DOHH2 (cell line): ENCODE results near the gene RGMB.
"Not testable (repeated sequence)": the region's sequence is repeated elsewhere in the genome, so short reads cannot be mapped to it uniquely, and the experiment has no call there.

Experiments
- H3F3A ChIP-seq: fragments of 200-600 bp; sonication (generic), shearing (Covaris generic); 2 replicates; pipeline ENCODE4 v1.6.0; 2016; ENCODE audit warnings: antibody characterized with exemption, mild to moderate bottlenecking; ENCODE audit not compliant: control insufficient read depth, insufficient read depth
- H3K27ac ChIP-seq: fragments of 200-600 bp; sonication (generic); 2 replicates; pipeline ENCODE4 v1.5.1; 2014; ENCODE audit warnings: low read depth, mild to moderate bottlenecking, low read length, moderate library complexity
- H3K27me3 ChIP-seq: fragments of 200-600 bp; sonication (generic); 2 replicates; pipeline ENCODE4 v1.6.1; 2014; ENCODE audit warnings: mild to moderate bottlenecking, low read length, mixed read lengths; ENCODE audit not compliant: control insufficient read depth
- H3K36me3 ChIP-seq: fragments of 200-600 bp; sonication (generic); 2 replicates; pipeline ENCODE4 v1.6.1; 2014; ENCODE audit warnings: mild to moderate bottlenecking, low read length, moderate library complexity, mixed read lengths; ENCODE audit not compliant: control insufficient read depth
- H3K4me1 ChIP-seq: fragments of 200-600 bp; sonication (generic); 2 replicates; pipeline ENCODE4 v1.6.1; 2014; ENCODE audit warnings: mild to moderate bottlenecking, low read length, mixed read lengths; ENCODE audit not compliant: control insufficient read depth
- H3K4me2 ChIP-seq: fragments of 200-600 bp; sonication (generic); 2 replicates; pipeline ENCODE4 v1.6.0; 2014; ENCODE audit warnings: mild to moderate bottlenecking, low read length, moderate library complexity
- H3K4me3 ChIP-seq: fragments of 200-600 bp; sonication (generic); 2 replicates; pipeline ENCODE4 v1.5.1; 2014; ENCODE audit warnings: mild to moderate bottlenecking, low read length, mixed read lengths
- H3K79me2 ChIP-seq: fragments of 200-600 bp; sonication (generic); 2 replicates; pipeline ENCODE4 v1.6.1; 2014; ENCODE audit warnings: mild to moderate bottlenecking, low read length, mixed read lengths; ENCODE audit not compliant: control insufficient read depth
- H3K9me2 ChIP-seq: fragments of 200-600 bp; sonication (generic); replicated peaks from 2 replicates; pipeline ENCODE4 v1.6.1; 2014; ENCODE audit warnings: mild to moderate bottlenecking, low read length, mixed read lengths; ENCODE audit not compliant: control insufficient read depth
- H3K9me3 ChIP-seq: fragments of 200-600 bp; sonication (generic); 2 replicates; pipeline ENCODE4 v1.6.1; 2014; ENCODE audit warnings: antibody characterized with exemption, low read length, mixed read lengths; ENCODE audit not compliant: control insufficient read depth, insufficient read depth
- H4K20me1 ChIP-seq: fragments of 200-600 bp; sonication (generic); 2 replicates; pipeline ENCODE4 v1.6.0; 2014; ENCODE audit warnings: low read depth, mild to moderate bottlenecking, antibody characterized with exemption, low read length, moderate library complexity; ENCODE audit not compliant: control insufficient read depth, insufficient read depth
- EZH2phosphoT487 ChIP-seq: fragments of 200-600 bp; sonication (generic); IDR thresholded peaks from 2 replicates; pipeline ENCODE4 v1.6.1; 2017; ENCODE audit warnings: borderline replicate concordance, mild to moderate bottlenecking, antibody characterized with exemption, low read length, moderate library complexity, mixed read lengths
- TF ChIP-seq, protein P1 (sequence below): fragments of 200-600 bp; sonication (generic); IDR thresholded peaks from one replicate; pipeline ENCODE4 v1.5.1; 2014; ENCODE audit warnings: antibody characterized with exemption, mild to moderate bottlenecking, low read depth, low read length; ENCODE audit not compliant: poor library complexity, severe bottlenecking

Gene RGMB

GRCh38 chr5:98750693-98751092 lies 22.8 kb upstream of the RGMB start:
- Histone ChIP-seq H3K4me2 (no peak overlapping the region), H3K9me2 (no peaks in the 10 kb centered on the region), H3K27me3 (no peaks in the 10 kb centered on the region), H4K20me1 (no peaks in the 10 kb centered on the region), H3K27ac (no peak overlapping the region), H3K36me3 (no peaks in the 10 kb centered on the region), H3K79me2 (no peaks in the 10 kb centered on the region), H3F3A (no peaks in the 10 kb centered on the region), H3K4me3 (no peak overlapping the region), H3K9me3 (no peaks in the 10 kb centered on the region), H3K4me1 (no peaks in the 10 kb centered on the region)
- TF ChIP-seq, protein P1, sequence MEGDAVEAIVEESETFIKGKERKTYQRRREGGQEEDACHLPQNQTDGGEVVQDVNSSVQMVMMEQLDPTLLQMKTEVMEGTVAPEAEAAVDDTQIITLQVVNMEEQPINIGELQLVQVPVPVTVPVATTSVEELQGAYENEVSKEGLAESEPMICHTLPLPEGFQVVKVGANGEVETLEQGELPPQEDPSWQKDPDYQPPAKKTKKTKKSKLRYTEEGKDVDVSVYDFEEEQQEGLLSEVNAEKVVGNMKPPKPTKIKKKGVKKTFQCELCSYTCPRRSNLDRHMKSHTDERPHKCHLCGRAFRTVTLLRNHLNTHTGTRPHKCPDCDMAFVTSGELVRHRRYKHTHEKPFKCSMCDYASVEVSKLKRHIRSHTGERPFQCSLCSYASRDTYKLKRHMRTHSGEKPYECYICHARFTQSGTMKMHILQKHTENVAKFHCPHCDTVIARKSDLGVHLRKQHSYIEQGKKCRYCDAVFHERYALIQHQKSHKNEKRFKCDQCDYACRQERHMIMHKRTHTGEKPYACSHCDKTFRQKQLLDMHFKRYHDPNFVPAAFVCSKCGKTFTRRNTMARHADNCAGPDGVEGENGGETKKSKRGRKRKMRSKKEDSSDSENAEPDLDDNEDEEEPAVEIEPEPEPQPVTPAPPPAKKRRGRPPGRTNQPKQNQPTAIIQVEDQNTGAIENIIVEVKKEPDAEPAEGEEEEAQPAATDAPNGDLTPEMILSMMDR: peak; percentile 49
- no peak for TF ChIP-seq EZH2phosphoT487

- H3K4me2 ChIP-seq, H3K27ac ChIP-seq: not testable (repeated sequence)
These were observed 21.1 kb upstream of the RGMB start for GRCh38 chr5:98752331-98752730.

DNA sequence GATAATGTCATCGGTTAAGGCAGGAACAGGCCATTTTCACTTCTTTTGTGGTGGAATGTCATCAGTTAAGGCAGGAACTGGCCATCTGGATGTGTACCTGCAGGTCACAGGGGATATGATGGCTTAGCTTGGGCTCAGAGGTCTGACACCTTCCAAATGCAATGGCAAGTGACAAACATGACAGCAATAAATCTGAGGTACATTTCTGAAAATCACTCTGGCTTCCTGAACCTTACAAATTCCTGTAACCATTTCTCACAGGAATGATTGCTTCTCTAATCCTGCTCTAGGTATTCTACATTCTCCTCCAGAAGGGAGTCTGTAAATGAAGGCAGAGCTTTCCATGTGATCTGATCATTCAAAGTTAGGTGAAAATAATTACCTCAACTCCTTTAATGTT lies 20.7 kb upstream of the RGMB start:
- not testable (repeated sequence) for H3K27me3 ChIP-seq, H3K4me3 ChIP-seq, H3K79me2 ChIP-seq, H4K20me1 ChIP-seq, H3F3A ChIP-seq, H3K27ac ChIP-seq, H3K4me2 ChIP-seq, H3K9me3 ChIP-seq, H3K9me2 ChIP-seq, H3K4me1 ChIP-seq, H3K36me3 ChIP-seq

More at GRCh38 chr5:98752331-98752730, 21.1 kb upstream of the RGMB start:
- not testable (repeated sequence) for H3K27me3 ChIP-seq, H3K9me2 ChIP-seq, H3K4me1 ChIP-seq, H3F3A ChIP-seq, H3K79me2 ChIP-seq, H3K4me3 ChIP-seq, H3K9me3 ChIP-seq, H4K20me1 ChIP-seq, H3K36me3 ChIP-seq

- no peaks in the 10 kb centered on the region for H3K4me1 ChIP-seq
- H4K20me1 ChIP-seq: no peaks in the 10 kb centered on the region
- H3K4me2 ChIP-seq: no peak overlapping the region
- H3K36me3 ChIP-seq: no peaks in the 10 kb centered on the region
- no peaks in the 10 kb centered on the region for H3K27me3 ChIP-seq
- H3K9me3 ChIP-seq: no peaks in the 10 kb centered on the region
- no peak for TF ChIP-seq EZH2phosphoT487
- TF ChIP-seq, protein P1: no peak
- H3K27ac ChIP-seq: no peak overlapping the region
- no peaks in the 10 kb centered on the region for H3K9me2 ChIP-seq
- H3F3A ChIP-seq: no peaks in the 10 kb centered on the region
- no peak overlapping the region for H3K4me3 ChIP-seq
- no peaks in the 10 kb centered on the region for H3K79me2 ChIP-seq
These were observed 20.0 kb upstream of the RGMB start for GRCh38 chr5:98753507-98753906.
